Transverse colon (tissue), 4 donors: Measurements from ENCODE around the gene CABP5. TPM values are rescaled to one million over a fixed set of nuclear protein-coding genes. Genes with fewer than 3 reads are reported as not detected.

ENCODE experiments used
- DNase-seq: peaks from one replicate; pipeline ENCODE4 v3.0.0-alpha.2; 2019
- H3K27ac ChIP-seq, 4 donors: fragments of 200-600 bp; sonication (generic); 2 replicates each; pipeline ENCODE4 v1.5.1; 2016 to 2018; ENCODE audit warnings: inconsistent platforms in 4 of 4
- H3K27me3 ChIP-seq: fragments of 200-600 bp; sonication (generic); 2 replicates; pipeline ENCODE4 v1.5.1; 2017; ENCODE audit warnings: inconsistent platforms
- H3K36me3 ChIP-seq, 4 donors: fragments of 200-600 bp; sonication (generic); 2 replicates each; pipeline ENCODE4 v1.5.1; 2017 to 2019; ENCODE audit warnings: inconsistent platforms in 4 of 4
- H3K4me1 ChIP-seq, 4 donors: fragments of 200-600 bp; sonication (generic); 2 replicates each; pipeline ENCODE4 v1.5.1; 2017 to 2020; ENCODE audit warnings: inconsistent platforms in 4 of 4
- H3K4me3 ChIP-seq, 4 donors: fragments of 200-600 bp; sonication (generic); 1 replicate in 1 of 4; 2 replicates in 3 of 4; pipeline versions ENCODE4 v1.5.1 to v1.6.1; 2017 to 2019; ENCODE audit warnings: inconsistent platforms in 4 of 4
- H3K9me3 ChIP-seq, 2 donors: fragments of 200-600 bp; sonication (generic); 2 replicates each; pipeline ENCODE4 v1.5.1; 2017 to 2019; ENCODE audit warnings: inconsistent platforms in 2 of 2
- EP300 ChIP-seq: sonication (generic); formaldehyde crosslinking; IDR thresholded peaks from one replicate; pipeline ENCODE4 v1.6.1; 2017; ENCODE audit warnings: antibody characterized with exemption, low read depth
- POLR2A ChIP-seq: fragments of 450-650 bp; IDR thresholded peaks from one replicate; pipeline ENCODE4 v1.6.1; 2016; ENCODE audit warnings: antibody characterized with exemption, mild to moderate bottlenecking, moderate library complexity
- POLR2AphosphoS5 ChIP-seq, 3 donors: sonication (generic); formaldehyde crosslinking; IDR thresholded peaks; one replicate each; pipeline ENCODE4 v1.6.1; 2016; ENCODE audit warnings: antibody characterized with exemption in 3 of 3
- WGBS, 2 donors: methylation state at CpG; one replicate each; pipeline ENCODE4 v1.1.5; 2018; ENCODE audit warnings: low coverage in 1 of 2; 5-methylcytosine and 5-hydroxymethylcytosine counted together
- in situ Hi-C, 4 donors: fragments of 200-750 bp; cut with MboI; loops; one replicate each; pipeline versions ENCODE4 v1.15.0 to v1.15.1; 2017; ENCODE audit warnings: low sequenced_read_pairs in 3 of 4, low pct_ligation_motif_present in 1 of 4, low pct_unique_long_range_greater_than_20kb in 1 of 4
- intact Hi-C: fragments of 100-400 bp; cut with DNase I; formaldehyde crosslinking; loops from one replicate; pipeline ENCODE4 v1.15.1; 2023; ENCODE audit warnings: low total_unique reads
- total RNA-seq, 4 donors: library from RNA; depleted of rRNA; stranded (reverse); fragments of >200 nt; gene quantifications; one replicate each; pipeline ENCODE4 v1.1.0, GENCODE V29; 2016
- TF ChIP-seq, protein P1 (sequence below), 5 experiments: fragments of 200-600 bp in 3 of 5; fragments of 450-650 bp in 2 of 5; sonication (generic) in 3 of 5; IDR thresholded peaks; 1 replicate in 2 of 5; 2 replicates in 3 of 5; pipeline ENCODE4 v1.5.1; 2016 to 2017; ENCODE audit warnings: antibody characterized with exemption in 5 of 5, inconsistent platforms in 3 of 5, mild to moderate bottlenecking in 2 of 5, moderate library complexity in 1 of 5

CABP5 gene
- total RNA-seq, 4 donors from 2014 or later = not detected

DNA sequence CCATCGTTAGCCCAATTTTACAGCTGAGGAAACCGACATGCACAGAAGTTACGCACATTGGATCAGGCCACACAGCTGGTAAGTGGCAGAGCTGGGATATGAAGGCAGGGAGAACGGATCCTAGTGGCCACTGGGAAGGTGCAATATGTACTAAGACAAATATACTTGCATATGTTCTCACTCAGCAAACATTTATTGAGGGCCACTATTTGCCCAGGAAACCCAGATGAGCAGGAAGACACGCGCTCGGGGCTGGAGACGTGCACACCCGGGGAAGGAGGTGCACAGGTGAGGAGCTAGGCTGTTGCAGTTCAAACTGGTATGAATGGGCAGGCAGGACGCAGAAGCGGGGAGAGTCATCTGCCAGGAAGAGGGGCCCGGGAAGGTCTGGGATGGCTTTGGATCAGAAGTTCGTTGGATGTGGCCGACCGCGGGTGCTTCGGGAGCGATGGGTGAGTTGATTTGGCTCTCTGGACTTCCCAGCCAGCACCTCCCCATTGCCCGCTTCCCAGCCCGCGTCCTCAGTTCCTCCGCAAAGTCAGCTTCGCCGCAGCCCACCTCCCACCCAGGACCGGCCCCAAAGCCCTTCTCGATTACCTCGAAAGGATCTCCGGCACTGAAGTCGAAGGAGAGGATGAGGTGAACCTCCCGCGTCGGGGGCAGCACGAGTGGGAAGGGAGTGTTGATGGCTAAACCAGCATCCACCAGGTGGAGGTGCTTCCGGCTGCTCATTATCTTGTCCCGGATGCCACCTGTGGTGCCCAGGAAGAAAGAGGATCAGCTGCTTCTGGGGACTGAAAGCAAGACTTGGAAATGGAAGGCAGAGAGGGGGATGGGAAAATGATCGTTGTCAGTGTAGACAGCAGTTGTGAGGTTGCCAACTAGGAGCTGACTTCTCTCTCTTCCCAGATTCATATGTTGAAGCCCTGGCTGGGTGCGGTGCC is 17.8 kb upstream of the CABP5 start:
- in situ Hi-C loops (no loop called here), intact Hi-C loops (no loop called here)
- no peak overlapping the region for H3K4me3 ChIP-seq
- no peaks in the 10 kb centered on the region for H3K27me3 ChIP-seq
- TF ChIP-seq POLR2A = no peak
- no peak for TF ChIP-seq EP300
- TF ChIP-seq, protein P1, sequence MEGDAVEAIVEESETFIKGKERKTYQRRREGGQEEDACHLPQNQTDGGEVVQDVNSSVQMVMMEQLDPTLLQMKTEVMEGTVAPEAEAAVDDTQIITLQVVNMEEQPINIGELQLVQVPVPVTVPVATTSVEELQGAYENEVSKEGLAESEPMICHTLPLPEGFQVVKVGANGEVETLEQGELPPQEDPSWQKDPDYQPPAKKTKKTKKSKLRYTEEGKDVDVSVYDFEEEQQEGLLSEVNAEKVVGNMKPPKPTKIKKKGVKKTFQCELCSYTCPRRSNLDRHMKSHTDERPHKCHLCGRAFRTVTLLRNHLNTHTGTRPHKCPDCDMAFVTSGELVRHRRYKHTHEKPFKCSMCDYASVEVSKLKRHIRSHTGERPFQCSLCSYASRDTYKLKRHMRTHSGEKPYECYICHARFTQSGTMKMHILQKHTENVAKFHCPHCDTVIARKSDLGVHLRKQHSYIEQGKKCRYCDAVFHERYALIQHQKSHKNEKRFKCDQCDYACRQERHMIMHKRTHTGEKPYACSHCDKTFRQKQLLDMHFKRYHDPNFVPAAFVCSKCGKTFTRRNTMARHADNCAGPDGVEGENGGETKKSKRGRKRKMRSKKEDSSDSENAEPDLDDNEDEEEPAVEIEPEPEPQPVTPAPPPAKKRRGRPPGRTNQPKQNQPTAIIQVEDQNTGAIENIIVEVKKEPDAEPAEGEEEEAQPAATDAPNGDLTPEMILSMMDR (IDR thresholded peaks at IDR 0.05) = no peak
- no peak for TF ChIP-seq POLR2AphosphoS5 (IDR thresholded peaks at IDR 0.05)
- H3K9me3 ChIP-seq = no peaks in the 10 kb centered on the region
- DNase-seq = no peak
- 57 to 72% methylated on average over 5 to 37 of the region's 37 CpGs for WGBS, 2 donors
- H3K4me1 ChIP-seq = no peaks in the 10 kb centered on the region
- H3K36me3 ChIP-seq = no peaks in the 10 kb centered on the region
- no peak overlapping the region for H3K27ac ChIP-seq

DNA sequence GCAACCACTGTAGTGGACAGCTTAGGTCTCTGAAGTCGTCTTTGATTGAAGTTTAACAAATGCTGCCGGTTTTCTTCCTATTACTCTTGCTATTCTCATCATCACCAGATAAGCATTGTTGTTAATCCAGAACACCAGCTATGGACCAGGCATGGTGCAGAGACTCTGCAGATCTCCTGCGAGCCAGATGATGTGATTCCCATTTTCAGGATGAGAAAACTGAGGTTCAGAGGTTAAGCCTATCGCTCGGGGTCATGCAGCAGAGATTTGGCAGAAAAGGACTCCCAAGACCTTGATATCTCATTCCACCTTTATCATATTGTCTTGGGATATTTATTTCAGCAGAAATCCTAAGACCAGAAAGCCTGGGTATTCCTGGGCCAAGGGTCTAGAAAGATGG is 16.5 kb upstream of the CABP5 start:
- intact Hi-C loops (no loop called here), in situ Hi-C loops (no loop called here)
- Histone ChIP-seq H3K4me1 (no peaks in the 10 kb centered on the region), H3K9me3 (no peaks in the 10 kb centered on the region), H3K27me3 (no peaks in the 10 kb centered on the region), H3K4me3 (no peak overlapping the region), H3K27ac (no peak overlapping the region), H3K36me3 (no peaks in the 10 kb centered on the region)
- TF ChIP-seq, protein P1 (IDR thresholded peaks at IDR 0.05) = no peak
- TF ChIP-seq EP300 (no peak), POLR2AphosphoS5 (IDR thresholded peaks at IDR 0.05) (no peak), POLR2A (no peak)
- 82 to 84% methylated on average over 5 of the region's 5 CpGs for WGBS, 2 donors
- no peak for DNase-seq

DNA sequence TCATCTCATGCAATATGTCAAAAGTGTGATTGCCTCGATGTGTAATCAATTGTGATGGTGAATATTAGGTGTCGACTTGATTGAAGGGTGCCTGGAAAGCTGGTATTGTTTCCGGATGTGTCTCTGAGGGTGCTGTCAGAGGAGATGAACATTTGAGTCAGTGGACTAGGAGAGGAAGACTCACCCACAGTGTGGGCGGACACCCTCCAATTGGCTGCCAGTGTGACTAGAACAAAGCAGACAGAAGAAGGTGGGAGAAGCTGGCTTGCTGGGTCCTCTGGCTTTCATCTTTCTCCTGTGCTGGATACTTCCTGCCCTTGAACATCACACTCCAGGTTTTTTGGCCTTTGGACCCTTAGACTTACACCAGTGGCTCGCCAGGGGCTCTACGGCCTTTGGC is 15.5 kb upstream of the CABP5 start:
- Histone ChIP-seq H3K4me3 (no peak overlapping the region), H3K9me3 (no peaks in the 10 kb centered on the region), H3K4me1 (no peaks in the 10 kb centered on the region), H3K27ac (no peak overlapping the region), H3K27me3 (no peaks in the 10 kb centered on the region), H3K36me3 (no peaks in the 10 kb centered on the region)
- TF ChIP-seq, protein P1 (IDR thresholded peaks at IDR 0.05) = no peak
- TF ChIP-seq EP300 (no peak), POLR2AphosphoS5 (IDR thresholded peaks at IDR 0.05) (no peak), POLR2A (no peak)
- in situ Hi-C loops = no loop called here
- intact Hi-C loops = no loop called here
- DNase-seq = no peak
- 87 to 90% methylated on average over 3 to 6 of the region's 6 CpGs for WGBS, 2 donors

DNA sequence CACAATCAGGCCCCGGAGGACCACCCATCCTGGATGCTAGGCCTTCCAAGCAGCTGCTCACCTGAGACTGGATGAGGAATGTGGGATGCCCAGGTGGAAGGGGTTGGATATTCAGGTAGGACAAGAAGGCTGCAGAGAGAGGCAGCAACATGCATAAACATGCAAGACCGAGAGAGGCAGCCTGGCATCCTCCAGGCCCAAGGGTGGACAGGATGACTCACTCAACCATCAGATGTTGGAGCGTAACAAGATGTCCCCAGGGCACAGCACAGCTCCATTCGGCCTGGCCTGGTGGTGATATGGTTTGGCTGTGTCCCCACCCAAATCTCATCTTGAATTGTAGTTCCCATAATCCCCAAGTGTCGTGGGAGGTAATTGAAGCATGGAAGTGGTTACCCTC is 10.0 kb upstream of the CABP5 start:
- Histone ChIP-seq H3K4me3 (no peak overlapping the region), H3K36me3 (no peaks in the 10 kb centered on the region), H3K27me3 (no peaks in the 10 kb centered on the region), H3K27ac (no peak overlapping the region), H3K4me1 (no peaks in the 10 kb centered on the region), H3K9me3 (no peaks in the 10 kb centered on the region)
- no peak for DNase-seq
- WGBS, 2 donors = 82% methylated on average over 5 of the region's 5 CpGs; no CpG with 5 or more reads in 1 of the 2 donors
- intact Hi-C loops (no loop called here), in situ Hi-C loops (no loop called here)
- TF ChIP-seq POLR2A = no peak
- TF ChIP-seq EP300 = no peak
- TF ChIP-seq POLR2AphosphoS5 (IDR thresholded peaks at IDR 0.05) = no peak
- TF ChIP-seq, protein P1 (IDR thresholded peaks at IDR 0.05) = no peak
